CD4-positive, alpha-beta T cell (primary cell): ENCODE results near the gene TFPI. TPM values are rescaled to one million over a fixed set of nuclear protein-coding genes. Genes with fewer than 3 reads are reported as not detected.

Experiments used
- ATAC-seq: fragments of 200-7000 bp; cut with Tn5 transposase; one replicate; pipeline ENCODE4 v1.10.0; 2022; ENCODE audit warnings: mild to moderate bottlenecking; ENCODE audit not compliant: poor library complexity
- CTCF ChIA-PET: fragments of 350-600 bp; sonication (Branson Sonifier 250); formaldehyde crosslinking; loops from one replicate; lab custom pipeline; 2021; ENCODE audit warnings: antibody characterized with exemption, inconsistent platforms; lab: Charles Lee
- POLR2A ChIA-PET: fragments of 350-600 bp; sonication (Branson Sonifier 250); formaldehyde crosslinking; loops from one replicate; lab custom pipeline; 2021; ENCODE audit warnings: antibody characterized with exemption, inconsistent platforms; lab: Charles Lee
- DNase-seq, 14 experiments: peaks; one replicate each; pipeline ENCODE4 v3.0.0-alpha.2; 2013 to 2020; ENCODE audit warnings: mixed read lengths in 2 of 14
- H3K27ac ChIP-seq, 2 donors: one replicate each; pipeline versions ENCODE4 v1.5.1 to v1.7.0; 2013; ENCODE audit warnings: low read length in 2 of 2, low read depth in 1 of 2, mild to moderate bottlenecking in 1 of 2
- H3K27me3 ChIP-seq, 2 experiments: 1 replicate in 1 of 2; 2 replicates in 1 of 2; pipeline versions ENCODE4 v1.6.1 to v1.7.0; 2013; ENCODE audit warnings: low read length in 2 of 2, control low read depth in 1 of 2, mild to moderate bottlenecking in 1 of 2, moderate library complexity in 1 of 2; ENCODE audit not compliant: insufficient read depth in 2 of 2, control insufficient read depth in 1 of 2
- H3K36me3 ChIP-seq: one replicate; pipeline ENCODE4 v1.6.1; 2013; ENCODE audit warnings: low read length, control low read depth; ENCODE audit not compliant: insufficient read depth
- H3K4me1 ChIP-seq: one replicate; pipeline ENCODE4 v1.6.1; 2013; ENCODE audit warnings: low read length, control low read depth; ENCODE audit not compliant: insufficient read depth
- H3K4me3 ChIP-seq: one replicate; pipeline ENCODE4 v1.5.1; 2013; ENCODE audit warnings: mild to moderate bottlenecking, low read length, moderate library complexity
- H3K9me3 ChIP-seq, 2 experiments: 1 replicate in 1 of 2; 2 replicates in 1 of 2; pipeline versions ENCODE4 v1.6.1 to v1.7.0; 2013; ENCODE audit warnings: low read length in 2 of 2, mild to moderate bottlenecking in 2 of 2, control low read depth in 1 of 2, moderate library complexity in 1 of 2; ENCODE audit not compliant: control insufficient read depth in 1 of 2, insufficient read depth in 1 of 2
- H3K27ac Mint-ChIP-seq: one replicate; pipeline ENCODE4 v1.8.0; 2020; ENCODE audit warnings: mixed read lengths
- H3K27me3 Mint-ChIP-seq: one replicate; pipeline ENCODE4 v1.8.0; 2021; ENCODE audit warnings: mixed read lengths
- H3K36me3 Mint-ChIP-seq: one replicate; pipeline ENCODE4 v1.8.0; 2021; ENCODE audit warnings: low read depth, mixed read lengths
- H3K4me1 Mint-ChIP-seq: one replicate; pipeline ENCODE4 v1.8.0; 2021; ENCODE audit warnings: low read depth, mixed read lengths
- H3K4me3 Mint-ChIP-seq: one replicate; pipeline ENCODE4 v1.8.0; 2020; ENCODE audit warnings: mild to moderate bottlenecking, mixed read lengths
- H3K9me3 Mint-ChIP-seq: one replicate; pipeline ENCODE4 v1.8.0; 2020; ENCODE audit warnings: mixed read lengths
- CTCF ChIP-seq: fragments of 200-600 bp; IDR thresholded peaks from one replicate; pipeline ENCODE4 v1.8.0; 2022; ENCODE audit warnings: antibody characterized with exemption, mild to moderate bottlenecking
- intact Hi-C, 2 experiments: fragments of 100-400 bp; cut with DNase I in 1 of 2; cut with micrococcal nuclease in 1 of 2; formaldehyde crosslinking; loops; one replicate each; pipeline versions ENCODE4 v1.15.1 to v1.9.0; 2023 to 2025; cut with DNase I, micrococcal nuclease
- total RNA-seq, 174 experiments: library from RNA in 2 of 174; stranded (reverse) in 2 of 174; gene quantifications; one replicate each; pipeline ENCODE4 v1.2.3 and lab custom pipeline; 2021 to 2026

Gene TFPI
- total RNA-seq, 2 experiments from 2014 or later, result 0.17 TPM; not detected in 1

GRCh38 chr2:187434342-187434785, 119.9 kb downstream of the TFPI start:
- no peaks in the 10 kb centered on the region for H3K9me3 ChIP-seq
- H3K27ac ChIP-seq, result no peak overlapping the region
- H3K27me3 ChIP-seq, result no peaks in the 10 kb centered on the region
- intact Hi-C loops, result no loop called here
- Mint-ChIP-seq H3K36me3 (no peaks in the 10 kb centered on the region), H3K27me3 (no peaks in the 10 kb centered on the region), H3K9me3 (no peaks in the 10 kb centered on the region), H3K4me3 (no peak overlapping the region), H3K27ac (no peak overlapping the region), H3K4me1 (no peaks in the 10 kb centered on the region)
- TF ChIP-seq CTCF, result no peak
- H3K4me1 ChIP-seq, result no peaks in the 10 kb centered on the region
- ATAC-seq, result no peak
- CTCF ChIA-PET, result no interaction called here
- H3K4me3 ChIP-seq, result no peak overlapping the region
- DNase-seq, result no peak
- H3K36me3 ChIP-seq, result no peaks in the 10 kb centered on the region
- POLR2A ChIA-PET, result no interaction called here

DNA sequence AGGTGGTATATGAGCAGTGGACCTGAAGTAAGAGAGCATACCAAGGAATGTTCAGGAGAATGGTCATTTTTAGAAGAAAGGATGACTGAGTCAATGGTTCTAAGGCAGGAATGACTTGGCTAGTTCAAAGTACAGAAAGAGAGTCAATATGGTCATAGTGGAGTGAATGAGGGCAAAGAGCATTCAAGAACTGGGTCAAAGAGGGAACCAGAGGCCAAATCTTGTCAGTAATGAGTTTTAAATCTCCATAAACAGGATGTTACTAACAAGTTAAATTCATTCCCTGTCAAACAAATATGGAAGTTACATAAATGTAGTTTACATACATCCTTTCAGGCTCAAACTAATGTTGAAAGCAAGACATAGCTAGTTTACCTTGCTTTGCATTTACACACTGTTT, 122.3 kb downstream of the TFPI start:
- no peaks in the 10 kb centered on the region for H3K9me3 Mint-ChIP-seq
- intact Hi-C loops, result no loop called here
- Histone ChIP-seq H3K27ac (no peak overlapping the region), H3K4me3 (no peak overlapping the region), H3K9me3 (no peaks in the 10 kb centered on the region), H3K36me3 (no peaks in the 10 kb centered on the region), H3K4me1 (no peaks in the 10 kb centered on the region), H3K27me3 (no peaks in the 10 kb centered on the region)
- H3K36me3 Mint-ChIP-seq, result no peaks in the 10 kb centered on the region
- ChIA-PET POLR2A (no interaction called here), CTCF (no interaction called here)
- no peak for TF ChIP-seq CTCF
- H3K27ac Mint-ChIP-seq, result no peak overlapping the region
- H3K27me3 Mint-ChIP-seq, result no peaks in the 10 kb centered on the region
- no peak for DNase-seq
- H3K4me3 Mint-ChIP-seq, result no peak overlapping the region
- no peaks in the 10 kb centered on the region for H3K4me1 Mint-ChIP-seq
- ATAC-seq, result no peak

DNA sequence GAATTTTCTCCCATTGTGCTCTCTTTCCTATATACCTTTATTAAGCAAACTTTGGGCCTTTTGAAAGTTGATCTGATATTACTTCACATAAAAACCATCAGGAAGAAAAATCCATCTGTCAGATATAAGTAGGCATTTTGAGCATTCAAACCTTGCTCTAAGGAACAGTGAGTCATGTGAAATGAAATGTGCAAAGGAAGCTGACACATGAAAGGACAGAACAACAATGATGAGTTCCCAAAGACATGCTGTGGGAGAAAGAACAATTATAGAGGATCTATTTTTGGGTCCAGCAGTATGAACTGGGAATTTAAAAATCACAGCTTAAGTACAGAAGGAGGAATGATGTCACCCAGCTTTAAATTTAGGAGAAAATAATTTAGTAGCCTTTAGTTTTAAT, 124.2 kb downstream of the TFPI start:
- TF ChIP-seq CTCF, result no peak
- Histone ChIP-seq H3K9me3 (no peaks in the 10 kb centered on the region), H3K27me3 (no peaks in the 10 kb centered on the region), H3K36me3 (no peaks in the 10 kb centered on the region), H3K4me1 (no peaks in the 10 kb centered on the region), H3K27ac (no peak overlapping the region), H3K4me3 (no peak overlapping the region)
- Mint-ChIP-seq H3K27me3 (no peaks in the 10 kb centered on the region), H3K36me3 (no peaks in the 10 kb centered on the region), H3K4me1 (no peaks in the 10 kb centered on the region), H3K4me3 (no peak overlapping the region), H3K27ac (no peak overlapping the region), H3K9me3 (no peaks in the 10 kb centered on the region)
- intact Hi-C loops, result no loop called here
- no peak for ATAC-seq
- ChIA-PET POLR2A (no interaction called here), CTCF (no interaction called here)
- no peak for DNase-seq
